ENCODE measurements around the gene TSPAN31.
"Not testable (repeated sequence)": the region's sequence is repeated elsewhere in the genome, so short reads cannot be mapped to it uniquely, and the experiment has no call there.

Gene TSPAN31

GRCh38 chr12:57744777-57745484 lies at the start of gene TSPAN31:
TSPAN31 (plus strand) TSS chr12:57745039; CDS start chr12:57745155, 116 bp downstream.
- peak; percentile 98 for DNase-seq
- in situ Hi-C loops (cut with MboI; ENCODE audit: low pct_unique_long_range_greater_than_20kb, low sequenced_read_pairs): no loop called here

GRCh38 chr12:57695770-57696432 lies 48.9 kb upstream of the TSPAN31 start:
- in situ Hi-C loops (cut with MboI; ENCODE audit: low pct_unique_long_range_greater_than_20kb, low sequenced_read_pairs): no loop called here
- no peak for DNase-seq

- in situ Hi-C loops (cut with MboI; ENCODE audit: low pct_unique_long_range_greater_than_20kb, low sequenced_read_pairs): no loop called here
These were observed 47.8 kb upstream of the TSPAN31 start for GRCh38 chr12:57697076-57697475.

GRCh38 chr12:57698414-57698813 lies 46.4 kb upstream of the TSPAN31 start:
- no peak for DNase-seq
- in situ Hi-C loops (cut with MboI; ENCODE audit: low pct_unique_long_range_greater_than_20kb, low sequenced_read_pairs): no loop called here

More at GRCh38 chr12:57697076-57697475, 47.8 kb upstream of the TSPAN31 start:
- no peak for DNase-seq

- in situ Hi-C loops (cut with MboI; ENCODE audit: low pct_unique_long_range_greater_than_20kb, low sequenced_read_pairs): no loop called here
- no peak for DNase-seq
These were observed 44.5 kb upstream of the TSPAN31 start for GRCh38 chr12:57700317-57700716.

GRCh38 chr12:57707250-57707649 lies 37.6 kb upstream of the TSPAN31 start:
- in situ Hi-C loops (cut with MboI; ENCODE audit: low pct_unique_long_range_greater_than_20kb, low sequenced_read_pairs): no loop called here
- DNase-seq: no peak

- no peak for DNase-seq
- in situ Hi-C loops (cut with MboI; ENCODE audit: low pct_unique_long_range_greater_than_20kb, low sequenced_read_pairs): no loop called here
These were observed 36.5 kb upstream of the TSPAN31 start for GRCh38 chr12:57708296-57708695.

GRCh38 chr12:57712701-57713100 lies 32.1 kb upstream of the TSPAN31 start:
- in situ Hi-C loops (cut with MboI; ENCODE audit: low pct_unique_long_range_greater_than_20kb, low sequenced_read_pairs): no loop called here
- DNase-seq: no peak

- in situ Hi-C loops (cut with MboI; ENCODE audit: low pct_unique_long_range_greater_than_20kb, low sequenced_read_pairs): no loop called here
- no peak for DNase-seq
These were observed 31.6 kb upstream of the TSPAN31 start for GRCh38 chr12:57713209-57713608.

GRCh38 chr12:57715036-57715748 lies 29.6 kb upstream of the TSPAN31 start:
- in situ Hi-C loops (cut with MboI; ENCODE audit: low pct_unique_long_range_greater_than_20kb, low sequenced_read_pairs); DNase-seq: not testable (repeated sequence)

GRCh38 chr12:57715786-57716185 lies 29.1 kb upstream of the TSPAN31 start:
- in situ Hi-C loops (cut with MboI; ENCODE audit: low pct_unique_long_range_greater_than_20kb, low sequenced_read_pairs): no loop called here
- no peak for DNase-seq

GRCh38 chr12:57716305-57716704 lies 28.5 kb upstream of the TSPAN31 start:
- in situ Hi-C loops (cut with MboI; ENCODE audit: low pct_unique_long_range_greater_than_20kb, low sequenced_read_pairs): no loop called here
- DNase-seq: no peak

- in situ Hi-C loops (cut with MboI; ENCODE audit: low pct_unique_long_range_greater_than_20kb, low sequenced_read_pairs): no loop called here
- DNase-seq: no peak
These were observed 27.7 kb upstream of the TSPAN31 start for GRCh38 chr12:57717131-57717530.

GRCh38 chr12:57717846-57718640 lies 26.8 kb upstream of the TSPAN31 start:
- in situ Hi-C loops (cut with MboI; ENCODE audit: low pct_unique_long_range_greater_than_20kb, low sequenced_read_pairs): no loop called here
- DNase-seq: no peak

- in situ Hi-C loops (cut with MboI; ENCODE audit: low pct_unique_long_range_greater_than_20kb, low sequenced_read_pairs): no loop called here
- no peak for DNase-seq
These were observed 26.0 kb upstream of the TSPAN31 start for GRCh38 chr12:57718641-57719528.

- in situ Hi-C loops (cut with MboI; ENCODE audit: low pct_unique_long_range_greater_than_20kb, low sequenced_read_pairs): no loop called here
- DNase-seq: no peak
These were observed 24.8 kb upstream of the TSPAN31 start for GRCh38 chr12:57719777-57720605.

All from KBM-7 (cell line).